HepG2 (cell line): Measurements from ENCODE around the gene ABCC2. TPM values are rescaled to one million over a fixed set of nuclear protein-coding genes. Genes with fewer than 3 reads are reported as not detected.

Source experiments
- CREB1 ChIP-seq, 2 experiments: fragments of 450-650 bp in 1 of 2; IDR thresholded peaks; 2 replicates each; pipeline ENCODE4 v1.6.1; 2016 to 2017; ENCODE audit warnings: control low read depth in 1 of 2, mild to moderate bottlenecking in 1 of 2, missing compliant biosample characterization in 1 of 2, missing genetic modification characterization in 1 of 2
- FOSL2 ChIP-seq: sonication (generic); formaldehyde crosslinking; IDR thresholded peaks from 2 replicates; pipeline ENCODE4 v1.4.0; 2020; ENCODE audit warnings: missing genetic modification reagents
- HMG20A ChIP-seq: IDR thresholded peaks from 2 replicates; pipeline ENCODE4 v1.6.1; 2016; ENCODE audit warnings: borderline replicate concordance
- KLF16 ChIP-seq, 2 experiments: sonication (generic) in 1 of 2; formaldehyde crosslinking in 1 of 2; IDR thresholded peaks; 2 replicates each; pipeline versions ENCODE4 v1.6.1 to v1.8.0; 2016 to 2023; ENCODE audit warnings: missing genetic modification reagents in 2 of 2, missing compliant biosample characterization in 1 of 2
- MAFF ChIP-seq: IDR thresholded peaks from 2 replicates; pipeline ENCODE4 v1.6.1; 2011; ENCODE audit warnings: low read depth, low read length, improper control_type of control experiment
- MAFG ChIP-seq: sonication (generic); formaldehyde crosslinking; IDR thresholded peaks from 2 replicates; pipeline ENCODE4 v1.5.1; 2020; ENCODE audit warnings: mild to moderate bottlenecking, missing genetic modification reagents
- MAFK ChIP-seq, 2 experiments: IDR thresholded peaks in 1 of 2; conservative IDR thresholded peaks in 1 of 2; 2 replicates each; pipeline ENCODE4 v1.6.1; 2011; ENCODE audit warnings: improper control_type of control experiment in 2 of 2, low read length in 2 of 2
- NFE2L2 ChIP-seq: fragments of 150-350 bp; IDR thresholded peaks from 2 replicates; pipeline ENCODE4 v1.6.1; 2014; ENCODE audit warnings: low read length
- POLR2AphosphoS5 ChIP-seq: IDR thresholded peaks from 2 replicates; pipeline ENCODE4 v1.6.1; 2012; ENCODE audit warnings: low read depth, low read length
- RBFOX2 ChIP-seq: fragments of 200-400 bp; formaldehyde crosslinking; IDR thresholded peaks from 2 replicates; pipeline ENCODE4 v1.6.1; 2017; ENCODE audit warnings: low read depth, mild to moderate bottlenecking, low read length
- SOX13 ChIP-seq, 3 experiments: fragments of 450-650 bp in 1 of 3; sonication (generic) in 1 of 3; formaldehyde crosslinking in 1 of 3; IDR thresholded peaks in 2 of 3; conservative IDR thresholded peaks in 1 of 3; 2 replicates each; pipeline versions ENCODE4 v1.5.0 to v1.6.1; 2016 to 2020; ENCODE audit warnings: antibody characterized with exemption in 1 of 3, mild to moderate bottlenecking in 1 of 3, missing compliant biosample characterization in 1 of 3, missing genetic modification reagents in 1 of 3, moderate library complexity in 1 of 3
- TFAP4 ChIP-seq: sonication (generic); IDR thresholded peaks from 2 replicates; pipeline ENCODE4 v1.6.1; 2016; ENCODE audit warnings: low read depth, borderline replicate concordance
- YEATS4 ChIP-seq: sonication (generic); formaldehyde crosslinking; IDR thresholded peaks from 2 replicates; pipeline ENCODE4 v1.4.0; 2020; ENCODE audit warnings: missing genetic modification reagents, borderline replicate concordance
- ZNF547 ChIP-seq: sonication (generic); formaldehyde crosslinking; IDR thresholded peaks from 2 replicates; pipeline ENCODE4 v1.5.1; 2020; ENCODE audit warnings: mild to moderate bottlenecking, missing genetic modification reagents
- ZNF549 ChIP-seq: sonication (generic); formaldehyde crosslinking; IDR thresholded peaks from 2 replicates; pipeline ENCODE4 v1.5.0; 2020; ENCODE audit warnings: missing genetic modification reagents
- ZNF816 ChIP-seq: sonication (generic); formaldehyde crosslinking; IDR thresholded peaks from 2 replicates; pipeline ENCODE4 v1.8.0; 2022; ENCODE audit warnings: missing genetic modification reagents, mild to moderate bottlenecking, borderline replicate concordance
- ZNF878 ChIP-seq: sonication (generic); formaldehyde crosslinking; IDR thresholded peaks from 2 replicates; pipeline ENCODE4 v1.8.1; 2023; ENCODE audit warnings: mild to moderate bottlenecking, missing genetic modification reagents, moderate library complexity
- polyA plus RNA-seq, 8 experiments: library from polyadenylated mRNA; depleted of rRNA in 3 of 8; stranded (reverse) in 7 of 8; unstranded in 1 of 8; fragments of >200 nt; fragmentation: Illumina TruSeq in 4 of 8; extraction: Trizol in 4 of 8; gene quantifications; 2 replicates each; pipeline versions ENCODE4 v1.2.1 to v1.2.3, GENCODE V29; 2011 to 2016; ENCODE audit warnings: low read depth in 4 of 8, missing spikeins in 1 of 8, mixed read lengths in 1 of 8; ENCODE audit not compliant: insufficient read depth in 1 of 8
- total RNA-seq, 5 experiments: library from RNA; depleted of rRNA; stranded (reverse); fragments of >200 nt; fragmentation: Illumina TruSeq; extraction: Trizol; gene quantifications; 2 replicates each; pipeline ENCODE4 v1.2.3, GENCODE V29; 2016; ENCODE audit warnings: low read depth in 1 of 5

The ABCC2 gene
- total and polyA plus RNA-seq, 2 of the 13 experiments (the other 11 are each of a cell fraction or from before 2014, with no cell fraction given): 181 to 497 TPM

- TF ChIP-seq FOSL2: peak; percentile 60
- TF ChIP-seq KLF16 (CRISPR knock-in tag; IDR thresholded peaks at IDR 0.05): 0 out of 4 replicates have a peak, but pooled peaks of 1 of the 2 experiments have one; percentile 21
- peak; percentile 87 for TF ChIP-seq MAFF
- TF ChIP-seq SOX13 (IDR thresholded peaks at IDR 0.05): no peak
- 0 out of 4 replicates have a peak, but pooled peaks of 1 of the 2 experiments have one; percentile 20 for TF ChIP-seq SOX13 (CRISPR knock-in tag; conservative IDR thresholded peaks at IDR 0.05 in 1 of 2, IDR thresholded peaks at IDR 0.05 in 1 of 2)
- 0 out of 2 replicates have a peak, but pooled peaks have one; percentile 27 for TF ChIP-seq ZNF547 (CRISPR knock-in tag)
- TF ChIP-seq YEATS4 (CRISPR knock-in tag): peak; percentile 20; the same call in 1 of the 2 replicates
- 0 out of 2 replicates have a peak, but pooled peaks have one; percentile 34 for TF ChIP-seq ZNF878
- 0 out of 2 replicates have a peak, but pooled peaks have one; percentile 23 for TF ChIP-seq POLR2AphosphoS5
- TF ChIP-seq MAFK (conservative IDR thresholded peaks at IDR 0.05 in 1 of 2, IDR thresholded peaks at IDR 0.05 in 1 of 2; ENCODE audit: low read length in 2 of 2): peak; percentile 90 to 93
- TF ChIP-seq MAFG: peak; percentile 68; the same call in 1 of the 2 replicates
- TF ChIP-seq ZNF816: no peak
- TF ChIP-seq ZNF549 (CRISPR knock-in tag): no peak
- TF ChIP-seq NFE2L2: peak; percentile 67
- TF ChIP-seq HMG20A (CRISPR knock-in tag): no peak
- peak; percentile 45; the same call in 1 of the 2 replicates for TF ChIP-seq TFAP4
- TF ChIP-seq RBFOX2: 0 out of 2 replicates have a peak, but pooled peaks have one; percentile 53
- TF ChIP-seq CREB1 (IDR thresholded peaks at IDR 0.05): no peak
- 0 out of 2 replicates have a peak, but pooled peaks have one; percentile 19 for TF ChIP-seq CREB1 (CRISPR knock-in tag; IDR thresholded peaks at IDR 0.05)
These were observed 2.4 kb downstream of the ABCC2 start (continued) for GRCh38 chr10:99784727-99785441.
